Activated T-helper 9 cell treated with anti-CD3 and anti-CD28 coated beads, Interleukin-2, amount 50 U/mL, for 16 hours (primary cell): ENCODE measurements around the gene CNN3.

Experiments used
- DNase-seq: peaks from one replicate; pipeline ENCODE4 v3.0.0-alpha.2; 2020; ENCODE audit warnings: low read depth

The CNN3 gene

GRCh38 chr1:94922761-94923331 lies 4.1 kb downstream of the CNN3 start:
- no peak for DNase-seq

GRCh38 chr1:94921977-94922376 lies 4.9 kb downstream of the CNN3 start:
- DNase-seq = no peak

GRCh38 chr1:94920061-94920460 lies 6.8 kb downstream of the CNN3 start:
- no peak for DNase-seq

GRCh38 chr1:94919241-94920030 lies 7.5 kb downstream of the CNN3 start:
- no peak for DNase-seq

- no peak for DNase-seq
Observed at GRCh38 chr1:94917251-94917650, 9.7 kb downstream of the CNN3 start.

GRCh38 chr1:94912263-94913184 lies 14.4 kb downstream of the CNN3 start:
- DNase-seq = no peak

- no peak for DNase-seq
Observed at GRCh38 chr1:94909486-94909885, 17.4 kb downstream of the CNN3 start.

- no peak for DNase-seq
Observed at GRCh38 chr1:94908965-94909364, 17.9 kb downstream of the CNN3 start.

GRCh38 chr1:94908190-94908589 lies 18.7 kb downstream of the CNN3 start:
- no peak for DNase-seq

- DNase-seq = no peak
Observed at GRCh38 chr1:94907136-94907535, 19.8 kb downstream of the CNN3 start.

GRCh38 chr1:94906382-94906781 lies 20.5 kb downstream of the CNN3 start:
- no peak for DNase-seq

- no peak for DNase-seq
Observed at GRCh38 chr1:94905207-94905606, 21.7 kb downstream of the CNN3 start.

GRCh38 chr1:94903280-94904009 lies 23.5 kb downstream of the CNN3 start:
- DNase-seq = no peak

GRCh38 chr1:94901841-94902240 lies 25.1 kb downstream of the CNN3 start:
- DNase-seq = no peak

- no peak for DNase-seq
Observed at GRCh38 chr1:94899756-94900155, 27.2 kb downstream of the CNN3 start.

GRCh38 chr1:94898491-94899385 lies 28.2 kb downstream of the CNN3 start:
- DNase-seq = no peak

- DNase-seq = no peak
Observed at GRCh38 chr1:94895518-94895917, 31.4 kb downstream of the CNN3 start.

GRCh38 chr1:94894630-94895029 lies 32.3 kb downstream of the CNN3 start:
- DNase-seq = no peak

GRCh38 chr1:94892604-94893254 lies 34.2 kb downstream of the CNN3 start:
- no peak for DNase-seq

GRCh38 chr1:94888201-94888600 lies 38.7 kb downstream of the CNN3 start:
- DNase-seq = no peak
